ENCODE data around the gene CCDC149. TPM values are rescaled to one million over a fixed set of nuclear protein-coding genes. Genes with fewer than 3 reads are reported as not detected.
A peak's percentile ranks its signal among the peaks of the same experiment; 100 is the strongest.

CCDC149 gene
- total and polyA plus RNA-seq, 9 of the 15 experiments (the other 6 are each of a cell fraction or from before 2014, with no cell fraction given) = 0.04 to 0.18 TPM; not detected in 7

GRCh38 chr4:24805566-24805965 is 107.3 kb downstream of the CCDC149 start (continued):
- TF ChIP-seq ZNF316 (IDR thresholded peaks at IDR 0.05) (peak; percentile 87), ZNF444 (CRISPR knock-in tag; IDR thresholded peaks at IDR 0.05) (no peak), OTX1 (CRISPR knock-in tag; IDR thresholded peaks at IDR 0.05) (no peak), ZC3H4 (CRISPR knock-in tag; IDR thresholded peaks at IDR 0.05; ENCODE audit: borderline replicate concordance) (no peak), ARID2 (IDR thresholded peaks at IDR 0.05) (no peak), EGR1 (conservative IDR thresholded peaks at IDR 0.05) (no peak), BRF1 (IDR thresholded peaks at IDR 0.05; ENCODE audit: borderline replicate concordance, extremely low read depth, insufficient read length) (no peak), RFX5 (IDR thresholded peaks at IDR 0.05; ENCODE audit: low read depth, low read length) (no peak), RBM39 (optimal IDR thresholded peaks at IDR 0.05; ENCODE audit: low read depth, low read length) (no peak), KLF10 (CRISPR knock-in tag; IDR thresholded peaks at IDR 0.05) (no peak), ZNF551 (CRISPR knock-in tag; IDR thresholded peaks at IDR 0.05) (no peak), HMGN3 (IDR thresholded peaks at IDR 0.05; ENCODE audit: borderline replicate concordance, extremely low read depth, insufficient read length, low read depth, low read length) (no peak), MEF2D (tag; conservative IDR thresholded peaks at IDR 0.05; ENCODE audit: low read depth) (no peak), HNRNPUL1 (IDR thresholded peaks at IDR 0.05; ENCODE audit: low read length) (no peak), SMAD4 (CRISPR knock-in tag; conservative IDR thresholded peaks at IDR 0.05) (no peak), PRMT5 (CRISPR knock-in tag; IDR thresholded peaks at IDR 0.05) (no peak), HDAC2 (IDR thresholded peaks at IDR 0.05) (no peak), TFE3 (CRISPR knock-in tag; IDR thresholded peaks at IDR 0.05) (peak; percentile 96), CHAMP1 (IDR thresholded peaks at IDR 0.05) (no peak), ATF3 (IDR thresholded peaks at IDR 0.05) (peak; percentile 41; the same call in 1 of the 2 replicates), ATF3 (CRISPR knock-in tag; conservative IDR thresholded peaks at IDR 0.05) (no peak), ZFP1 (CRISPR knock-in tag; IDR thresholded peaks at IDR 0.05) (no peak), SFPQ (IDR thresholded peaks at IDR 0.05; ENCODE audit: low read depth, low read length) (no peak), ZNF695 (CRISPR knock-in tag; IDR thresholded peaks at IDR 0.05) (no peak), ZNF23 (CRISPR knock-in tag; IDR thresholded peaks at IDR 0.05) (no peak), MCM7 (IDR thresholded peaks at IDR 0.05) (no peak)
